GM12872 (cell line): ENCODE measurements around the gene PDSS2.
A peak's percentile ranks its signal among the peaks of the same experiment; 100 is the strongest.

Source experiments
- CTCF ChIP-seq: IDR thresholded peaks from 3 replicates; pipeline ENCODE4 v1.5.1; 2011; ENCODE audit warnings: low read depth, mild to moderate bottlenecking, low read length, moderate library complexity; ENCODE audit not compliant: insufficient read depth

The PDSS2 gene

GRCh38 chr6:107459283-107460082 is at the start of gene PDSS2:
PDSS2 (minus strand) TSS chr6:107459564; CDS start chr6:107459285, 279 bp downstream.
- peak; percentile 56 for TF ChIP-seq CTCF

- TF ChIP-seq CTCF: no peak
Observed at GRCh38 chr6:107506145-107506544, 46.8 kb upstream of the PDSS2 start.

GRCh38 chr6:107504270-107505026 is 45.1 kb upstream of the PDSS2 start:
- TF ChIP-seq CTCF: no peak

- TF ChIP-seq CTCF: no peak
Observed at GRCh38 chr6:107496892-107497684, 37.7 kb upstream of the PDSS2 start.

GRCh38 chr6:107495971-107496370 is 36.6 kb upstream of the PDSS2 start:
- TF ChIP-seq CTCF: no peak

DNA sequence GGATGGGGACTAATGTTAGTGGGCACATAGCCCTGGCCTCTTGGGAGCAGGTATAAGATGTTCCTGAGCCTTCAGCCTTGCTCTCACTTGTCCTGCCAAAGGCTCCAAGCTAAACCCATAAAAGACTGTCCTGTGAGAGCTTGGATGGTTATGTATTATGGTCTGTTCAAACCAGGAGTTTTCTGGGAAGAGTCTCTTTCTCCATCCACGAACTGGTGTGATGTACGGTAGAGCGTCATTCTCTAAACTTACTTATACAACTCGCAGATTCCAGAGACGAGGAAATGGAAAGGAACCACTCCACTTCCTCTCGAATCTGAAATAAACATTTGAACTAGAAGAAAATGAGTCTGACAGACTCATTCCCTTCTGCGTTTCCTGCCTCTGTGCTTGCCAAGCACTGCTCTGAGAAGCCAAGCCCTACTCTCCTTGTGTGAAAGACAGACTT is 35.9 kb upstream of the PDSS2 start:
- no peak for TF ChIP-seq CTCF
